ENCODE results near the gene AGAP5. TPM values are rescaled to one million over a fixed set of nuclear protein-coding genes. Genes with fewer than 3 reads are reported as not detected.
"Not testable (repeated sequence)": the region's sequence is repeated elsewhere in the genome, so short reads cannot be mapped to it uniquely, and the experiment has no call there.

Gene AGAP5
- 10 to 100 TPM; 13.6 to 15.3 TPM for total RNA-seq
- under 1 TPM in 1 of 2 donors, not detected in 1; 0.15 TPM for polyA plus RNA-seq

- CTCF ChIA-PET (ENCODE audit: partially characterized antibody); H3K9me3 ChIP-seq (ENCODE audit: control insufficient read depth in 1 of 2, low read length in 2 of 2); H3K36me3 ChIP-seq (ENCODE audit: insufficient read depth, low read length); POLR2A ChIA-PET (ENCODE audit: partially characterized antibody); H3K9me3 Mint-ChIP-seq; H3K27ac Mint-ChIP-seq; H3K27me3 Mint-ChIP-seq; H3K4me1 Mint-ChIP-seq; DNase-seq; H3K27me3 ChIP-seq (ENCODE audit: insufficient read depth, low read length); H3K4me1 ChIP-seq (ENCODE audit: insufficient read depth, low read length); H3K4me3 Mint-ChIP-seq; intact Hi-C loops (cut with micrococcal nuclease); H3K27ac ChIP-seq (ENCODE audit: low read depth, low read length); H3K4me3 ChIP-seq (ENCODE audit: low read length in 2 of 2): not testable (repeated sequence)
- peaks cover 12 to 16% of the 10 kb centered on the region in 2 donors for H3K36me3 Mint-ChIP-seq
Measured at GRCh38 chr10:73697675-73698159, at the start of gene AGAP5. Gene AGAP5 (minus strand): TSS chr10:73698109. CDS start chr10:73697755, 354 bp downstream.

- peak overlapping the region in 7 of 8 donors; percentile 56 to 72 (median 64) for H3K4me3 Mint-ChIP-seq
- intact Hi-C loops (cut with micrococcal nuclease): no loop called here
- Histone ChIP-seq H3K27ac (ENCODE audit: low read depth, low read length) (no peak overlapping the region), H3K27me3 (ENCODE audit: insufficient read depth, low read length) (no peaks in the 10 kb centered on the region), H3K9me3 (ENCODE audit: control insufficient read depth in 1 of 2, low read length in 2 of 2) (no peaks in the 10 kb centered on the region), H3K4me3 (ENCODE audit: low read length in 2 of 2) (no peak overlapping the region), H3K36me3 (ENCODE audit: insufficient read depth, low read length) (peaks cover 25% of the 10 kb centered on the region), H3K4me1 (ENCODE audit: insufficient read depth, low read length) (peaks cover 51% of the 10 kb centered on the region)
- DNase-seq: no peak
- no peaks in the 10 kb centered on the region for H3K27me3 Mint-ChIP-seq
- peaks cover 0 to 2% (median 0%) of the 10 kb centered on the region in 8 donors for H3K9me3 Mint-ChIP-seq
- H3K36me3 Mint-ChIP-seq: peaks cover 30 to 50% of the 10 kb centered on the region in 2 donors
- peak overlapping the region in 5 of 7 donors; percentile 43 to 79 (median 70) for H3K27ac Mint-ChIP-seq
- H3K4me1 Mint-ChIP-seq: peaks cover 34 to 69% (median 52%) of the 10 kb centered on the region in 4 donors
- CTCF ChIA-PET (ENCODE audit: partially characterized antibody): interaction anchor here (1.8 kb wide), 1 partner anchor 36 kb away, joined by 4 read pairs; no protein-coding TSS in a partner anchor
- POLR2A ChIA-PET (ENCODE audit: partially characterized antibody): interaction anchor here (2.8 to 5.0 kb wide), 2 partner anchors 16 to 26 kb away, joined by 11 to 79 read pairs; a partner anchor contains a TSS
Measured at GRCh38 chr10:73746721-73747120, 48.8 kb upstream of the AGAP5 start.

GRCh38 chr10:73744664-73744975 lies 46.7 kb upstream of the AGAP5 start:
- POLR2A ChIA-PET (ENCODE audit: partially characterized antibody): interaction anchor here (0.8 to 5.0 kb wide), 10 partner anchors 9 to 249 kb away, joined by 3 to 79 read pairs (median 12); partner anchors contain the start of genes CHCHD1, PPP3CB and ZSWIM8
- Histone ChIP-seq H3K27ac (ENCODE audit: low read depth, low read length) (peak overlapping the region; percentile 97), H3K9me3 (ENCODE audit: control insufficient read depth in 1 of 2, low read length in 2 of 2) (no peaks in the 10 kb centered on the region), H3K4me3 (ENCODE audit: low read length in 2 of 2) (peak overlapping the region; percentile 95), H3K36me3 (ENCODE audit: insufficient read depth, low read length) (peaks cover 9% of the 10 kb centered on the region), H3K4me1 (ENCODE audit: insufficient read depth, low read length) (peaks cover 43% of the 10 kb centered on the region), H3K27me3 (ENCODE audit: insufficient read depth, low read length) (no peaks in the 10 kb centered on the region)
- DNase-seq: peak in 1 of 5 donors; percentile 80
- CTCF ChIA-PET (ENCODE audit: partially characterized antibody): interaction anchor here (0.8 to 3.7 kb wide), 3 partner anchors 14 to 24 kb away, joined by 3 to 23 read pairs (median 17); no protein-coding TSS in a partner anchor
- Mint-ChIP-seq H3K4me3 (peak overlapping the region; percentile 99 to 100 (median 100)), H3K4me1 (peaks cover 22 to 52% (median 37%) of the 10 kb centered on the region in 4 donors), H3K27me3 (no peaks in the 10 kb centered on the region), H3K36me3 (peaks cover 16 to 32% of the 10 kb centered on the region in 2 donors), H3K27ac (peak overlapping the region; percentile 99 to 100 (median 100)), H3K9me3 (peaks cover 0 to 2% (median 0%) of the 10 kb centered on the region in 8 donors)
- intact Hi-C loops (cut with micrococcal nuclease): loop anchor here (1.0 kb wide), 5 partner anchors 14 to 118 kb away; partner anchors contain the start of genes NDST2 and ZSWIM8

DNA sequence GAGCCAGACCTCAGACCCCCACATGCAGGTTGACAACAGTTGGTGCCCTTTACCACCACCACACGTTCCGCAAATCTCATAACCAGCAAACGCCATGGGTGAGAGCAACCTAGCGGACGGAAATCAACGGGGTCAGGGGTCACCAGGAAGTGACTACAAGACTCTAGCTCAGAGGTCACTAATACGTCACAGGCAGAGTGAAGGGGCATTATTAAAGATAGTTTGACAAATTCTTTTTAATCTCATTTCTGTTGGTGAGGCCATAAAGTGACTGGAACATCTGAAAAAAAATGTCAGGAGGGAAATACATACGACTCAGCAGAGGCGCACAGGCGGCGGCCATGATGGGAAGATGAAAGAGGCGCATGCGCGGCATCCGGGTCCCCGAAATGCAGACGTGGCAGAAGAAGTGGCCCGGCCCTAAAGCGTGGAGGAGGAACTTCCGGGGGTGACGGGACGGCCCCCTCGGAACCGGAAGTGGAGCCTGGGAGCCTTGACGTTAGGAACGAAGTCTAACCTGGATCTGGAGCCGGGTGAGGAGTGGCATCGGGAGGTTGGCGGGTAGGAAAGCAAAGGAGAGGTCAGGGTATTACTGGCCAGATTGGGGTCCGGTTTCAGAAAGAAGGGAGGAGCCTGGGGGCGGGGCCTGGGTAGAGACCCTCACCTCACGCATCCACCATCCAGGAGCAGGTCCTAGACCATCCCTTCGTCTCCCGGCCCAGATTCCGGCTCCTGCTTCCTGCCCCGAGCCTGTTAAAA lies 46.2 kb upstream of the AGAP5 start, which contains the start of gene SEC24C:
Gene SEC24C, plus strand, starts transcription at position 468 of the 759 bp plus-strand sequence. CDS start 2,461 bp downstream, outside the sequence.
- ChIA-PET CTCF (ENCODE audit: partially characterized antibody) (interaction anchor here (0.8 to 3.7 kb wide), 8 partner anchors 10 to 42 kb away, joined by 3 to 23 read pairs (median 3); partner anchors contain the start of gene CHCHD1), POLR2A (ENCODE audit: partially characterized antibody) (interaction anchor here (0.5 to 5.0 kb wide), 23 partner anchors 9 to 1467 kb away, joined by 3 to 79 read pairs (median 4); partner anchors contain the start of genes CAMK2G, CHCHD1, DNAJC9 and PPP3CB)
- Mint-ChIP-seq H3K4me1 (peaks cover 20 to 47% (median 33%) of the 10 kb centered on the region in 4 donors), H3K36me3 (peaks cover 12 to 29% of the 10 kb centered on the region in 2 donors), H3K4me3 (peak within 1 kb of the TSS; percentile 99 to 100 (median 100)), H3K27ac (peak within 1 kb of the TSS; percentile 99 to 100 (median 100)), H3K9me3 (peaks cover 0 to 2% (median 0%) of the 10 kb centered on the region in 8 donors), H3K27me3 (no peaks in the 10 kb centered on the region)
- peak within 1 kb of the TSS; percentile 97 for H3K27ac ChIP-seq (ENCODE audit: low read depth, low read length)
- no peaks in the 10 kb centered on the region for H3K9me3 ChIP-seq (ENCODE audit: control insufficient read depth in 1 of 2, low read length in 2 of 2)
- DNase-seq: peak; percentile 95 to 96 (median 96)
- H3K4me3 ChIP-seq (ENCODE audit: low read length in 2 of 2): peak within 1 kb of the TSS; percentile 95
- H3K27me3 ChIP-seq (ENCODE audit: insufficient read depth, low read length): no peaks in the 10 kb centered on the region
- peaks cover 7% of the 10 kb centered on the region for H3K36me3 ChIP-seq (ENCODE audit: insufficient read depth, low read length)
- intact Hi-C loops (cut with micrococcal nuclease): loop anchor here (1.0 kb wide), 5 partner anchors 14 to 118 kb away; partner anchors contain the start of genes NDST2 and ZSWIM8
- H3K4me1 ChIP-seq (ENCODE audit: insufficient read depth, low read length): peaks cover 38% of the 10 kb centered on the region

DNA sequence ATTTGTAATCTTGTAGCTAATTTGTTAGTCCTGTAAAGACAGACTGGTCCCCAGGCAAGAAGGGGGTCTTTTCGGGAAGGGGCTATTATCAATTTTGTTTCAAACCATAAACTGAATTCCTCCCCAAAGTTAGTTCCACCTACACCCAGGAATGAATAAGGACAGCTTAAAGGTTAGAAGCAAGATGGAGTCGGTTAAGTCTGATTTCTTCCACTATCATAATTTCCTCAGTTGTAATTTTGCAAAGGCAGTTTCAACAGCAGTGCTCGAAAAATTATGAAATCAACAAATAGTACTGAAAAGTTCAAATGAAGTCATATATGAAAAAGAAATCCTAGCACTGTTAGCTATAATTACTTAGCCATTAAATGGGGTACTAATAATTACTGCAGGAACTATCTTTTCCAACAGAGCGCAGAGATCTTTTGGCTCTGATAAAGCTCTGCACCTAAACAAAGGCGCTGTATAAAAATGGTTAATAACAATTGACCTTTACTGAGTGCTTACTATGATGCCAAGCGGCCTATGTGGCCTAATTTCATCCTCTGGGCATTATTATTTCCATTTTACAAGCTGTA lies 45.5 kb upstream of the AGAP5 start:
- DNase-seq: no peak
- POLR2A ChIA-PET (ENCODE audit: partially characterized antibody): interaction anchor here (0.5 to 5.0 kb wide), 19 partner anchors 10 to 1468 kb away, joined by 3 to 79 read pairs (median 5); partner anchors contain the start of genes CAMK2G, CHCHD1, DNAJC9 and PPP3CB
- Mint-ChIP-seq H3K27ac (peak overlapping the region; percentile 99 to 100 (median 100)), H3K9me3 (peaks cover 0 to 2% (median 0%) of the 10 kb centered on the region in 8 donors), H3K4me1 (peaks cover 17 to 42% (median 30%) of the 10 kb centered on the region in 4 donors), H3K36me3 (peaks cover 9 to 25% of the 10 kb centered on the region in 2 donors), H3K4me3 (peak overlapping the region; percentile 99 to 100 (median 100)), H3K27me3 (no peaks in the 10 kb centered on the region)
- no peaks in the 10 kb centered on the region for H3K9me3 ChIP-seq (ENCODE audit: control insufficient read depth in 1 of 2, low read length in 2 of 2)
- CTCF ChIA-PET (ENCODE audit: partially characterized antibody): interaction anchor here (0.9 to 3.7 kb wide), 7 partner anchors 10 to 43 kb away, joined by 3 to 23 read pairs (median 3); partner anchors contain the start of gene CHCHD1
- intact Hi-C loops (cut with micrococcal nuclease): no loop called here
- H3K4me3 ChIP-seq (ENCODE audit: low read length in 2 of 2): peak overlapping the region; percentile 95
- H3K27me3 ChIP-seq (ENCODE audit: insufficient read depth, low read length): no peaks in the 10 kb centered on the region
- H3K4me1 ChIP-seq (ENCODE audit: insufficient read depth, low read length): peaks cover 32% of the 10 kb centered on the region
- H3K27ac ChIP-seq (ENCODE audit: low read depth, low read length): peak overlapping the region; percentile 97
- peaks cover 4% of the 10 kb centered on the region for H3K36me3 ChIP-seq (ENCODE audit: insufficient read depth, low read length)

- Mint-ChIP-seq H3K9me3 (peaks cover 0 to 2% (median 0%) of the 10 kb centered on the region in 8 donors), H3K36me3 (peaks cover 9 to 28% of the 10 kb centered on the region in 2 donors), H3K4me1 (peaks cover 17 to 42% (median 30%) of the 10 kb centered on the region in 4 donors), H3K27me3 (no peaks in the 10 kb centered on the region), H3K4me3 (peak overlapping the region in 1 of 8 donors; percentile 15), H3K27ac (peak overlapping the region in 4 of 7 donors; percentile 72 to 100 (median 100))
- H3K27me3 ChIP-seq (ENCODE audit: insufficient read depth, low read length): no peaks in the 10 kb centered on the region
- CTCF ChIA-PET (ENCODE audit: partially characterized antibody): interaction anchor here (3.0 to 3.7 kb wide), 2 partner anchors 11 to 26 kb away, joined by 17 to 23 read pairs; no protein-coding TSS in a partner anchor
- H3K9me3 ChIP-seq (ENCODE audit: control insufficient read depth in 1 of 2, low read length in 2 of 2): no peaks in the 10 kb centered on the region
- POLR2A ChIA-PET (ENCODE audit: partially characterized antibody): interaction anchor here (1.5 to 5.0 kb wide), 5 partner anchors 9 to 117 kb away, joined by 5 to 79 read pairs (median 24); a partner anchor contains a TSS
- intact Hi-C loops (cut with micrococcal nuclease): no loop called here
- no peak for DNase-seq
- H3K4me3 ChIP-seq (ENCODE audit: low read length in 2 of 2): no peak overlapping the region
- no peak overlapping the region for H3K27ac ChIP-seq (ENCODE audit: low read depth, low read length)
- peaks cover 4% of the 10 kb centered on the region for H3K36me3 ChIP-seq (ENCODE audit: insufficient read depth, low read length)
- peaks cover 32% of the 10 kb centered on the region for H3K4me1 ChIP-seq (ENCODE audit: insufficient read depth, low read length)
Measured at GRCh38 chr10:73742454-73742734, 44.5 kb upstream of the AGAP5 start.

Measured in CD4-positive, alpha-beta memory T cell (primary cell).